22Rv1 (cell line): ENCODE data around the gene FBXO42.

Experiments used
- CTCF ChIP-seq: fragments of 450-650 bp; IDR thresholded peaks from 2 replicates; pipeline ENCODE4 v1.5.1; 2017; ENCODE audit warnings: mild to moderate bottlenecking
- ZFX ChIP-seq: fragments of 450-650 bp; IDR thresholded peaks from 2 replicates; pipeline ENCODE4 v1.6.1; 2017; ENCODE audit warnings: antibody characterized with exemption, borderline replicate concordance

- no peak for TF ChIP-seq CTCF
- TF ChIP-seq ZFX: no peak
Measured at GRCh38 chr1:16266411-16267118, 85.7 kb downstream of the FBXO42 start.
